Putamen (tissue), 1 donor: ENCODE data around the gene HENMT1.
A peak's percentile ranks its signal among the peaks of the same experiment; 100 is the strongest.
"Not testable (repeated sequence)": the region's sequence is repeated elsewhere in the genome, so short reads cannot be mapped to it uniquely, and the experiment has no call there.

Experiments used
- DNase-seq: peaks from one replicate; pipeline ENCODE4 v3.0.0-alpha.2; 2016; ENCODE audit warnings: low spot score

Gene HENMT1

DNA sequence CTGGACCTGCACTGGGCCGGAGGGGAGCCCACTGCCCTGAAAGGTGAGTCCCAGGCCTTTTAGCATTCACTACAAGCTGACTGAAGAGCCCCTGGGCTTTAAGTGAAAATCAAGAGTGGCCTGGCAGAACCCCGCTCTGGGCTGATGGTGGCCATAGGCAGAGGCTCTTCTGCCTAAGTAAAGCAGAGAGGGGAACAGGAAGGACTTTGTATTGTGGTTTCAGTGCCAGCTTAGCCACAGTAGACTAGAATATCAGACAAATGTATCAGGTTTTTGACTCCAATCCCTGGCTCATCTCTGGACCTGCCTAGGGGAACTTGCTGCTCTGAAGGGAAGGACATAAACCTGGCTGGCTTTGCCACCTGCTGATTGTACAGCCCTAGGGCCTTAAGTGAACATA is 10.2 kb upstream of the HENMT1 start:
- no peak for DNase-seq

DNA sequence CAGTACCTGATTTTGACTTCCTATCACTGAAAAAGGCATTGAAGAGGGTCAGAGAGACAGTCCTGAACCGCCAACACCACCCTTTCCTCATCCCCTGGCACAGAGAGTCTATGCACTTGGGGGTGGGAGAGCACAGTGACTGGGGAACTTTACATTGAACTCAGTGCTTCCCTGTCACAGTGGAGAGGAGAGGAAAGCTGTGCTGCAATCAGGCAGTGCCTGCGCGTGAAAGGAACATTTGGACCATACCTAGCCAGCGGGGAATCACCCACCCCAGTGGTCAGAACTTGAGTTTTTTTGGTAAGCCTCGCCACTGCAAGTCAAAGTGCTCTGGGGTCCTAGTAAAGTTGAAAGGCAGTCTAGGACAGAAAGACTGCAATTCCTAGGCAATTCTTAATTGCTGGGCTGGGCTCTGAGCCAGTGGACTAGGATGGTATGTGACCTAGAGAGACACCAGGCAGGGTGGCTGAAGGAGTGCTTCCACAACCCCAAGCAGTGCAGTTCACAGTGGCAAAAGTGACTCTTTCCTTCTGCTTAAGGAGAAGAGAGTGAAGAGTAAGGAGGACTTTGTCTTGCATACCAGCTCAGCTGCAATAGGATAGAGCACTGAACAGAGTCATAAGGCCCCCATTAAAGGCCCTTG is 9.4 kb upstream of the HENMT1 start:
- no peak for DNase-seq

DNA sequence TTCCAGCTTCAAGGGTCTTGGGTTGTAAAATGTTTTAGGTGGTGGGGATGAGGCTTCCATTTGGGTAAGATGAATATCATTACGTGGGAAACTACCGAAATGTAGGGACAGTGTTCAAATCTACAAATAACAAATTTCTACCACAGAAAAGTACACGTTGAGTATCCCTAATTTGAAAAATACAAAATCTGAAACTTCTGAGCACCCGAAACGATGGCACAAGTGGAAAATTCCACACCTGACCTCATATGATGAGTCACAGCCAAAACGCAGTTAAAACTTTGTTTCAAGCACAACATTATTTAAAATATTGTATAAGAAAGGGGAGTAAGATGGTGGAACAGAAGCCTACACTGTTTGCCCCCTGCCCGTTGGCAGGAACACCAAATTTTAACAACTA is 8.8 kb upstream of the HENMT1 start:
- DNase-seq: no peak

DNA sequence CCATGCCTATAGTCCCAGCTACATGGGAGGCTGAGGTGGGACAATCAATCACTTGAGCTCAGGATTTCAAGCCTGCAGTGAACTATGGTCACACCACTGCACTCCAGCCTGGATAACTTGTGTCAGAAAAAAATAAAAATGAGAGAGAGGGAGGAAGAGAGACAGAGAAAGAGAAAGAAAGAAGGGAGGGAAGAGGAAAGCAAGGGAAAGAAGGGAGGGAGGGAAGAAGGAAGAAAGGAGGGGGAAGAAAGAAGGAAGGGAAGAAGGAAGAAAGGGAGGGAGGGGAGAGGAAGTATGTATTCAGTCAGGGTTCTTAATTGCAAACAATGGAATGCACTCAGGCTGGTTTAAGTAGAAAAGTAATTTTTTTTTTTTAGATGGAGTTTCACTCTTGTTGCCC is 7.9 kb upstream of the HENMT1 start:
- no peak for DNase-seq

DNA sequence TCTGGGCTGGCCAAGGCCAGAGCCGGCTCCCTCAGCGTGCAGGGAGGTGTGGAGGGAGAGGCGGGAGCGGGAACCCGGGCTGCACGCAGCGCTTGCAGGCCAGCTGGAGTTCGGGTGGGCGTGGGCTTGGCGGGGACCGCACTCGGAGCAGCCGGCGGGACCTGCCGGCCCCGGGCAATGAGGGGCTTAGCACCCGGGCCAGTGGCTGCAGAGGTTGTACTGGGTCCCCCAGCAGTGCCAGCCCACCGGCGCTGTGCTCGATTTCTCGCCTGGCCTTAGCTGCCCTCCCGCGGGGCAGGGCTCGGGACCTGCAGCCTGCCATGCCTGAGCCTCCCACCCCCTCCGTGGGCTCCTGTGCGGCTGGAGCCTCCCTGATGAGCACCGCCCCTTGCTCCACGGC is 6.5 kb upstream of the HENMT1 start:
- DNase-seq: not testable (repeated sequence)

DNA sequence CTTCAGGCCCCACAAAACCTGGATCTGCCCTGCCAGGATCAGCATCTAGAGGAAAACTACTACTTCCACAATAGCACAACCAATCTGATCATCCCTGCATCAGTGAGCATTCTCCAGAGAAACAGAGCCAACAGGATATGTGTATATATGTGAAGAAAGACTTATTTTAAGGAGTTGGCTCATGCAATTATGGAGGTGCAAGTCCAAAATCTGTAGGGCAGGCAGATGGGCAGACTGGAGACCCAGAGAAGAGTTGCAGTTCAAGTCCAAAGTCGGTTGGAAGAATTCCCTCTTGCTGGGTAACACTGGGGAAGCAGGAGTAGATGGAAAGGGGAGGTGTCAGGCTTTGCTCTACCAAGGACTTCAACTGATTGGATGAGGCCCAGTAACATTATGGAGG is 4.9 kb upstream of the HENMT1 start:
- no peak for DNase-seq

DNA sequence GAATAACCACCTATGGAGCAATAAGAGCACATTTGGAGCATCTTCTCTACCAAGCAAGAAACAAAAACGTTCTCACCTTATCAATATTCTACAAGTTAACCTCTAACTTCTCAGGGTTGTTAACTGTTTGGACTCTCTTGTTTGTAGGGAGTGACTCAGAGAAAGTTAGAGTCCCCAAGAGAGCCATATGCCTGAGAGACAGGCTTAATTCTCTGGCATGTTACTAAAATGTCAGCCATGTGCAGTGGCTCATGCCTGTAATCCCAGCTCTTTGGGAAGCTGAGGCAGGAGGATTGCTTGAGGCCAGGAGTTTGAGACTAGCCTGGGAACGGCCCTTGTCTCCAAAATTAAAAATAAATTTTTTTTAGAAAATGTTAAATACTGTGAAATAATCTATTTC is 4.2 kb upstream of the HENMT1 start:
- no peak for DNase-seq

DNA sequence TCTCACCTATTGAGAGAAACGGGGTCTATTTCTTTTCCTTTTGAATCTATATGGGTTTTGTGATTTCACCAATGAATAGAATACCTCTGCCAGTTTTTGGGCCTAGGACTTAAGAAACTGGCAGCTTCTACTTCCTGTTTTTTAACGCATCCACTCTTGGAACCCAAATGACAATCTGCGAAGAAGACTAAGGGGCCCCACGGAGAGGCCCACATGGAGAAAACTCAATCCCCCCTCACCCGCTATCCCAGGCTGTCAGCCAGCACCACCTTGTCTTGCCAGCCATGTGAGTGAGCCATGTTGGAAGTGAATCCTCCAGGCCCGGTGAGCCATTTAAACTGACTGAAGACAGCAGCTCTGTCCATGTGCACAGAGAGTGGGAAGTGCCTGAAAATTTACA is 3.6 kb upstream of the HENMT1 start:
- no peak for DNase-seq

DNA sequence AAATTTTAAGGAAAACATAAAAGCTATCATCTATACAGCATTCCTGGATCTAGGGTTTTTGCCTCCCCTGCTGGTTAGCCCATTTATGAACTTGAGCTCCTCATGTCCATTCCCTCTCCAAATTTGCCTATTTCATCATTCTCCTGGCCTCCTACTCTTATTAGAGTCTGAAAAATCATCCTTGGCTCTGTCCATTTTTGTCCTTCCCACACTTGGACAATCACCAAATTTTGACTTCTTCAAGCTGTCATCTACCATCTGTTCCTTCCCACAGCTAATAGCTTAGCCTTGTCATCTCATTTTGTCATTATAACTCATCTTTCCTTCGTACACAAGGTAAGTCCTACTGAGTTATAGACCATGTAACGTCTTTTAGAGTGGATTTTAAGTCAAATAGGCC is 2.2 kb upstream of the HENMT1 start:
- DNase-seq: no peak

DNA sequence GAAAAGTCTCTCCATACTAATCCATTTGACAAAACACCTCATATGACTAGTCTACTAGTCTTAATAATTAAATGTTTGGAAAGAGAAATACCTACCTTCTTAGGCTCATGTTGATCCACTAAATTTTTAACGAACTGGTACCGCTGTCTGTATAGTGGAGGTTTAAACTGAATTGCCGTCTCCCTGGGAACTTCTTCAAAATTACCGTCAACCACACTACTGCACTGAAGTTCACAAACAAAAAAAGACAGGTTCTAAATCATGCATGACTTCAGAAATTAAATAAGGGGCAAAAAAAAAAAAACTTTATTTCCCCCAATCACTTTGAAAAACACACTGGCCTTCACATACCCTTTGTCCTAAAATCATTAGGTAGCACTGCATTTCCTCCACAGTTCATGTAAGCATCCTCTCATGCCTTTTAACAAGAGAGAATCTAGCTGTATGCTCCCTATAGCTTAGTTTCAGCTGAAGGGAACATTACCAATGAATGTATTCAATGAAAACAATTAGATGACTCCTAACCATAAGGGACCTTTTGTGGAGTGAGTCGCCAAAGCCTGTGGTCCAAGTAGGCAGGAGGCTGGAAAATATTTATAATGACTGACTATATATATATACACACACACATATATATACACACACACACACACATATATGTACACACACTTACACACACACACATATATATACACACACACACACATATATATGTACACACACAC is 3.4 kb downstream of the HENMT1 start:
- DNase-seq: no peak

DNA sequence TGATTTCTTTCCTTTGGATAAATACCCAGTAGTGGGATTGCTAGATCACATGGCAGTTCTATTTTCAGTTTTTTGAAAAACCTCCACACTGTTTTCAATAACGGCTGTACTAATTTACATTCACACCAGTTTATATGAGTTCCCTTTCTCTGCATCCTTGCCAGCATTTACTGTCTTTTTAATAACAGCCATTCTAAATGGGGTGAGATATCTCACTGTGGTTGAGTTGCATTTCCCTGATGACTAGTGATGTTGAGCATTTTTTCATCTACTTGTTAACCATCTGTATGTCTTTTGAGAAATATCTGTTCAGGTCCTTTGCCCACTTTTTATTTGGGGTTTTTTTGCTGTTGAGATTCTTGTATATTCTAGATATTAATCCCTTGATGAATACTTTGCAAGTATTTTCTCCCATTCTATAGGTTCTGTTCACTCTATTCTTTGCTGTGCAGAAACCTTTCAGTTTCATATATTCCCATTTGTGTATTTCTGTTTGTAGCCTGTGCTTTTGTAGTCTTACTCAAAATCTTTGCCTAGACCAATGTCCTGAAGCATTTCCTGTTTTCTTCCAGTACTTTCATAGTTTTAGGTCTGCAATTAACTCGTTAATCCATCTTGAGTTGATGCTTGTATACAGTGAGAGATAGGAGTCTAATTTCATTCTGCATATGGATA is 7.3 kb downstream of the HENMT1 start:
- no peak for DNase-seq

DNA sequence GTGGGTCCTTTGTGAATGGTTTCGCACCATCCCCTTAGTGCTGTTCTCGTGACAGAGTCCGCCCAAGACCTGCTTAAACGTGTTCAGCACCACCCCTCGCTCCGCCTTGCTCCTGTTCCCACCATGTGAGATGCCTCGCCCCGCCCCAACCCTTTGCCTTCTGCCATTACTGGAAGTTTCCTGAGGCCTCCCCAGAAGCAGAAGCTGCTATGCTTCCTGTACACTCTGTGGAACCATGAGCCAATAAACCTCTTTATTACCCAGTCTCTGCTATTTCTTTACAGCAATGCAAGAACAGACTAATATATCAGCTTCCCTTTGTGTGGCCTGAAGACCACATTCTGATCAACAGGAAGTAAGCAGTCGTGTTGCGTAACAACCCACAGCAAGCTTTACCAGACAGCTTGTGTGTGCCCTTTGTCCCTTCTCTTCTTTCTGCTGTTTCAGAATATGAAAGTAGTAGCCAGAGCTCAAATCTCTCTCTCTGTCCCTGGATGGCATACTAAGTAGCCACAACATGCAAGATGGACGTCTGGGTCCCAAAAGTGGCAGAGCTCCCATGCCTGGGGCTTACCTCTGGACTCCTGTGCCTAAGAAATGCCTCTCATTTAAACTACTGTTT is 14.1 kb downstream of the HENMT1 start:
- DNase-seq: peak; percentile 47

DNA sequence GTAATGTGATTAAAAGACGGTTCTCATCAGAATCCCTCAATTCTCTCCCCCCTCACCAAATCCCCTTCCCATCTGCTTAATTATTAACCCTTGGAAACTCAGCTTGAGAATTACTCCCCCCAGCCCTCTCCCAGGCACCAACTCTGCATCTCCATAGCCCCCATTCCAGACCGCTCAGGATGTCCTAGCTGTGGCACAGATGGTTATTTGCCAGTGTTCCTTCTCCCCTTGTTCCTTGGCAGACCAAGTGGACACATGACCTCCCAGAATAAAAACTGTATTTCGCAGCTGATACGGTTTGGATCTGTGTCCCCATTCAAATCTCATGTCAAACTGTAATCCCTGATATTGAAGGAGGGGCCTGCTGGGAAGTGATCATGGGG is 14.6 kb downstream of the HENMT1 start:
- DNase-seq: no peak

DNA sequence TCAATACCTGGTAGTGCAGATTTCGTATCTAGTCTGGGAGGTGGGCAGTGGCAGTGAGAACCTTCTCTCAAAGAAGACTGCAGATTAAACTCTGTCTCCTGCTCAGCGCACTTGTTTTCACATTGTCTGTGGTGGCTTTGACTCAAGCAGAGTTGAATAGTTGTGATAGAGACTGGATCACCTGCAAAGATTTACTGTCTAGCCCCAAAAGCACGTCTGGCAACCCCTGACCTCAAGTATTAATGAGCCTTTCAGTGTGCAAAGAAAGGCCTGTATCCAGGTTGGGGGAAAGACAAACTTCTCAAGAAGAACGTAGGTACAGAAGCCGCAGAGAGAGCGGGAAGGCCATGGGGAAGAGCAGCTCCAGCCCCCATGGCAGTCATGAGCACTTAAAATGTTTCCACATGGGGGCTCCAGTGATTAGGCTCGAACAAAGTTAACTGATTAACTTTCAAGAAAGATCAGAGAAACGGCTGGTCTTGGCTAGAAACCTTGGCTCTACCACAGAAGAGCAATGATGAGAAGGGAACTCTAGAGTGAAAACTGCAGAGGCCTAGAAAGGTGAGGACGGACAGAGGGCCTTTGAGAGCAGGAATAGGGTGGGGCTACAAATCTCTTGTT is 15.2 kb downstream of the HENMT1 start:
- no peak for DNase-seq

DNA sequence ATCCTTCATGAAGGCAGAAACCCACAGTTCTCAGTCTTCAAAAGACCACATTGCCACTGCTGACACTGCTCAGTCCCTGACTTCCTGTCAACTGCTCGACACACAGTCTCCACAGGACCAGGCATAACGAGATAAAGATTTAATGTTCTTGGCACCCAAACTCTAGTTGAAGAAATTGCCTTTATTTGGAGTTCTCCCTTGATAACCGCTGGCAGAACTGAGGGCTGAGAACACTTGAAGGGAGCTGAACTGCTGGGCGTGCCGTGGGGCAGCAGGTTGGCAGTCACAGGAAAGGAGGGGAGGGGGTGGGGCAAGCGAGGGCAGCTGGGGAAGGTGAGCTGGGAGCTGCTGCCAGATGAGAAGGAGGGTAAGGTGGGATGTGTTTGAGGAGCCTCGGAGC is 15.9 kb downstream of the HENMT1 start:
- no peak for DNase-seq

DNA sequence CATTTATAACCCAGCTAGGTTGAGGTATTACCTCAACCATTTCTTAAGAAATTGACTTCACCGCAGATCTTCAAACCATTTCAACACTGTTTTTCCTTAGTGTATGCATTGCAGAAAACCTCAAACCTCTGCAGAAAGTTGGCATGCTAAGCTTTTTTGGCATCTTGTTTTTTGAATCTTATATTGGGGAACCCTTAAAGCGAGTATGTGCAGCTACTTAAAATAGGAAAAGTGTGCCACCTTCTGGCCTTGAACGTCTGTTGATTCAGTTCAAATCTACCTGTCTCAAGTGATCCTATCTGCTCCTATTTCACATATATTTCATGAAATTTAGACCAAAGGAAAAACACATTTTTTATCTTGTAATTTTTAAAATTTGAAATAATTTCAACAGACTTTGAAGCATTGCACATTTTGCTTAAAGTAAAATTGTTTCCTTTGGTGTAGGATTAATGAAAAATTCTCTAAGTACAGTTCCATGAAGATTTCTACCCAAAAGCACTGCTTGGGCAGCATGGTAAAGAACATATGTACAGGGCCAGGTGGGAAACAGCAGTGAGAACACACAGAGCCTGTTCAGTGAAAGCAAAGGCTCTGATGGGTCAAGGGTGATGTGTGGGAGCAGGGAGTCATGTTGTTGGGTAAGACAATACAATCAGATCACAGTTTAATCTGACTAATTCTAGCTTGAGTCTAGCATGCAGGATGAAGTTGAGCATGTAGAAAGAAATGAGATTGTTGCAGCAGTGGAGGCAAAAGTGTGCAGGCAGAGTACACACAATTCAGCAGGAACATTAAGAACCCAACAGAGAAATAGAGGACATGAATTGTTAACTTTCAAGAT is 17.2 kb downstream of the HENMT1 start:
- peak; percentile 49 for DNase-seq

DNA sequence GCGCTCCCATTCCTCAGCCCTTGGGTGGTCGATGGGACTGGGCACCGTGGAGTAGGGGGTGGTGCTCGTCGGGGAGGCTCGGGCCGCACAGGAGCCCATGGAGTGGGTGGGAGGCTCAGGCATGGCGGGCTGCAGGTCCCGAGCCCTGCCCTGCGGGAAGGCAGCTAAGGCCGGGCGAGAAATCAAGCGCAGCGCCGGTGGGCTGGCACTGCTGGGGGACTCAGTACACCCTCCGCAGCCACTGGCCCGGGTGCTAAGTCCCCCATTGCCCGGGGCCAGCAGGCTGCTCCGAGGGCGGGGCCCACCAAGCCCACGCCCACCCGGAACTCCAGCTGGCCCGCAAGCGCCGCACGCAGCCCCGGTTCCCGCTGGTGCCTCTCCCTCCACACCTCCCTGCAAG is 20.0 kb downstream of the HENMT1 start:
- not testable (repeated sequence) for DNase-seq

DNA sequence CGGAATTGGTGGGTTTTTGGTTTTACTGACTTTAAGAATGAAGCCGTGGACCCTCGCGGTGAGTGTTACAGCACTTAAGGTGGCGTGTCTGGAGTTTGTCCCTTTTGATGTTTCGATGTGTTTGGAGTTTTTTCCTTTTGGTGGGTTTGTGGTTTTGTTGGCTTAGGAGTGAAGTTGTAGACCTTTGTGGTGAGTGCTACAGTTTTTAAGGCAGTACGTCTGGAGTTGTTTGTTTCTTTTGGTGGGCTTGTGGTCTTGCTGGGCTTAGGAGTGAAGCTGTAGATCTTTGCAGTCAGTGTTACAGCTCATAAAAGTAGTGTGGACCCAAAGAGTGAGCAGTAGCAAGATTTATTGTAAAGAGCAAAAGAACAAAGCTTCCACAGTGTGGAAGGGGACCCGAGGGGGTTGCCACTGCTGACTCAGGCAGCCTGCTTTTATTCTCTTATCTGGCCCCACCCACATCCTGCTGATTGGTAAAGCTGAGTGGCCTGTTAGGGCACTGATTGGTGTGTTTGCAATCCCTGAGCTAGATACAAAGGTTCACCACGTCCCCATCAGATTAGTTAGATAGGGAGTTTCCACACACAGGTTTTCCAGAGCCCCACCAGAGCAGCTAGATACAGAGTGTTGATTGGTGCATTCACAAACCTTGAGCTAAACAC is 20.9 kb downstream of the HENMT1 start:
- DNase-seq: no peak

DNA sequence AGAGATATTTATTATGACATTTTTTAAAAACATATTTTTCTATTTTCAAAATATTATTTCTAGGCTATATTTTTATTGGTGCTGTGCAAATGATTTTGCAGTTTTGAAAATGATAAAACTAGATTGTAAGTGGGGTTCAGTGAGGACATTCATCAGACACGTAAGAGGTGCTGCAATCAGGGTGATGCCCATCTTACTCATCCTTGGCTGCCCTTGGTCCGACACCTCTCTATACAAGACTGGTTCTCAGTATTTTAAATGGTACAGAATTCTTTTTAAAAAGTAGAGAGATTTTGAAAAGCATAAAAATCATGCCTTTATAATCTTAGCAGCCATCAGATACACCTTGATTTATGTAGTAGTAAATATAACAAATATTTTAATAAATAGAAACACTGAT is 24.0 kb downstream of the HENMT1 start:
- no peak for DNase-seq

DNA sequence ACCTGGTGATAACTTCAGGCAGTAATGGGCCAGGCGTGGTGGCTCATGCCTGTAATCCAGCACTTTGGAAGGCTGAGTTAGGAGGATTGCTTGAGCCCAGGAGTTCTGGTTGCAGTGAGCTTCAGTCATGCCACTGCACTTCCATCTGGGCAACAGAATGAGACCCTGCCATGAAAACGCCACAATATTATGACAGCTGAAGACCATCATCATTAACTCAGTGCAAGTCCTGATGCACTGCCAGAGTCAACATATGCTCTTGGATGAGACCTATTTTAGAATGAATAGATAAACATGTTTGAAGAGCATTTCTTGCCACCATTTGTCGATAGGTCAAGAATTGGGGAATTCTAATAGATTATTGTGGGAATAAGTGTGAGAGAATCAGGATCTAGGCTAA is 26.4 kb downstream of the HENMT1 start:
- no peak for DNase-seq

DNA sequence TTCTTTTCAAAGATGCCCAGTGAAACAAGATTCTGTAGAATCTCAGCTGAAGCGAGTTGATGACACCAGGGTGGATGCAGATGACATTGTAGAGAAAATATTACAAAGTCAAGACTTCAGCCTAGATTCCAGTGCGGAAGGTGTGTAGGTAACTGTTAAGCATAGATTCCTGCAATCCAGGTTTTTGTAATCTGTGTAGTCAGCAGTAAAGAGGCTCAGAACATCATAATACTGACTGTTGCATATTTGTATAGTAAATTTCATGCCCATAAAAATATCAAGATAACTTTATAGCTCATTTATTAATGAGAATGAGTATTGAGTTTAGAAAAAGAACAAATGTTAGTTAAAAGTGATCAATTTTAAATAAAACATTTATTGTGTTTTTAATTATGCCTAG is 32.2 kb downstream of the HENMT1 start:
- DNase-seq: no peak
